Peyer's patch (tissue), 4 donors: ENCODE data around the gene ASB6. TPM values are rescaled to one million over a fixed set of nuclear protein-coding genes. Genes with fewer than 3 reads are reported as not detected.
"Not testable (repeated sequence)": the region's sequence is repeated elsewhere in the genome, so short reads cannot be mapped to it uniquely, and the experiment has no call there.

Source experiments
- DNase-seq, 3 donors: peaks; one replicate each; pipeline ENCODE4 v3.0.0-alpha.2; 2017 to 2019
- H3K27ac ChIP-seq, 4 donors: fragments of 200-600 bp; sonication (generic); one replicate each; pipeline ENCODE4 v1.5.1; 2016 to 2019
- H3K27me3 ChIP-seq, 2 donors: fragments of 200-600 bp; sonication (generic); one replicate each; pipeline ENCODE4 v1.5.1; 2019
- H3K36me3 ChIP-seq, 3 donors: fragments of 200-600 bp; sonication (generic); one replicate each; pipeline ENCODE4 v1.5.1; 2016 to 2019
- H3K4me1 ChIP-seq, 4 donors: fragments of 200-600 bp; sonication (generic); one replicate each; pipeline ENCODE4 v1.5.1; 2016 to 2019
- H3K4me3 ChIP-seq, 4 donors: fragments of 200-600 bp; sonication (generic); 1 replicate in 3 of 4; 2 replicates in 1 of 4; pipeline ENCODE4 v1.5.1; 2016 to 2019; ENCODE audit warnings: mild to moderate bottlenecking in 1 of 4
- H3K9me3 ChIP-seq, 4 donors: fragments of 200-600 bp; sonication (generic); one replicate each; pipeline ENCODE4 v1.5.1; 2016 to 2019; ENCODE audit warnings: mild to moderate bottlenecking in 1 of 4
- POLR2A ChIP-seq, 2 donors: fragments of 450-650 bp; IDR thresholded peaks; one replicate each; pipeline ENCODE4 v1.5.1; 2017; ENCODE audit warnings: antibody characterized with exemption in 2 of 2, mild to moderate bottlenecking in 2 of 2, moderate library complexity in 2 of 2
- total RNA-seq, 4 donors: library from RNA; depleted of rRNA; stranded (reverse); fragments of >200 nt; gene quantifications; one replicate each; pipeline ENCODE4 v1.1.0, GENCODE V29; 2016
- TF ChIP-seq, protein P1 (sequence below), 6 experiments: fragments of 450-650 bp in 4 of 6; fragments of 200-600 bp in 2 of 6; sonication (generic) in 1 of 6; IDR thresholded peaks; one replicate each; pipeline ENCODE4 v1.5.1; 2017 to 2019; ENCODE audit warnings: antibody characterized with exemption in 6 of 6, mild to moderate bottlenecking in 3 of 6, moderate library complexity in 1 of 6

ASB6 gene
- total RNA-seq, 4 donors from 2014 or later = 19.8 to 26.8 (median 23.0) TPM

DNA sequence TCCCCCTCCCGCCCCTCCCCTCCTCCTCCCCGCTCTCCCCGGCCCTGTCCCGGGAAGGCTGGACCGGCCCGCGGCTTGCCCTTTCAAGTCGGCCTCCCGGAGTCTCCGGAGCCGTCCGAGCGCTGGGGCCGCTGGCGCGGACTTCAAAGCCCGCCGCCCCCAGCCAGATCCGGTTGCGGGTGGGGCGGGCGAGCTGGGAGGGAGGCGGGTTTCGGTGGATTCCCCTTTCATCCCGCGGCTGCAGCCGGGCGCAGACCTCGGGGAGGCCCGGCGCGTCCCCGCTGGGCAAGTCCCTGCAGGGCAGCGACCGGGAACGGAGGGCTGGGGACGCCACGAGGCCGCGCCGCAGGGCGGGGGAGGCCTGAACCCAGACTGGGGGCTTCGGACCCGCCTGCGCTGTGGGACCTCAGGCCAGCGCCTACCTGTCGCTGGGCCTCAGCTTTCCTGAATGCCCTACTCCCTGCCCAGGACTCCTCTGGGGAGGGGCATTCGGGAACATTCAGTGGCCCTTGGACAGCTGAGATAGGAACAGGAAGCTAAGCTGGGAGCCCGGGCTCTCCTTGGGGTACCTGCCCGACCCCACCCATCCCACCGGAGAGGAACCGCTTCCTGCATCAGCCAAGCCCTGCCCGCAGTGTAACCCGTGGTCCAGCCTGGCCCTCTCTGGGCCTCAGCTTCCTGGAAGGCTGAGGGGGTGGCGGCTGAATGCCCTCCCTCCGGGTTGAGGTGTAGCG is 44.4 kb downstream of the ASB6 start:
- no peaks in the 10 kb centered on the region for H3K9me3 ChIP-seq
- peak in 2 of 3 donors; percentile 70 for DNase-seq
- H3K27ac ChIP-seq = peak overlapping the region; percentile 73 to 90 (median 80)
- no peaks in the 10 kb centered on the region for H3K27me3 ChIP-seq
- peak overlapping the region; percentile 22 to 48 (median 42) for H3K4me3 ChIP-seq
- peak in 1 of 2 donors; percentile 6 for TF ChIP-seq POLR2A (IDR thresholded peaks at IDR 0.05)
- TF ChIP-seq, protein P1, sequence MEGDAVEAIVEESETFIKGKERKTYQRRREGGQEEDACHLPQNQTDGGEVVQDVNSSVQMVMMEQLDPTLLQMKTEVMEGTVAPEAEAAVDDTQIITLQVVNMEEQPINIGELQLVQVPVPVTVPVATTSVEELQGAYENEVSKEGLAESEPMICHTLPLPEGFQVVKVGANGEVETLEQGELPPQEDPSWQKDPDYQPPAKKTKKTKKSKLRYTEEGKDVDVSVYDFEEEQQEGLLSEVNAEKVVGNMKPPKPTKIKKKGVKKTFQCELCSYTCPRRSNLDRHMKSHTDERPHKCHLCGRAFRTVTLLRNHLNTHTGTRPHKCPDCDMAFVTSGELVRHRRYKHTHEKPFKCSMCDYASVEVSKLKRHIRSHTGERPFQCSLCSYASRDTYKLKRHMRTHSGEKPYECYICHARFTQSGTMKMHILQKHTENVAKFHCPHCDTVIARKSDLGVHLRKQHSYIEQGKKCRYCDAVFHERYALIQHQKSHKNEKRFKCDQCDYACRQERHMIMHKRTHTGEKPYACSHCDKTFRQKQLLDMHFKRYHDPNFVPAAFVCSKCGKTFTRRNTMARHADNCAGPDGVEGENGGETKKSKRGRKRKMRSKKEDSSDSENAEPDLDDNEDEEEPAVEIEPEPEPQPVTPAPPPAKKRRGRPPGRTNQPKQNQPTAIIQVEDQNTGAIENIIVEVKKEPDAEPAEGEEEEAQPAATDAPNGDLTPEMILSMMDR (IDR thresholded peaks at IDR 0.05) = no peak
- H3K36me3 ChIP-seq = no peaks in the 10 kb centered on the region
- H3K4me1 ChIP-seq = peaks cover 0 to 16% (median 12%) of the 10 kb centered on the region in 4 donors

DNA sequence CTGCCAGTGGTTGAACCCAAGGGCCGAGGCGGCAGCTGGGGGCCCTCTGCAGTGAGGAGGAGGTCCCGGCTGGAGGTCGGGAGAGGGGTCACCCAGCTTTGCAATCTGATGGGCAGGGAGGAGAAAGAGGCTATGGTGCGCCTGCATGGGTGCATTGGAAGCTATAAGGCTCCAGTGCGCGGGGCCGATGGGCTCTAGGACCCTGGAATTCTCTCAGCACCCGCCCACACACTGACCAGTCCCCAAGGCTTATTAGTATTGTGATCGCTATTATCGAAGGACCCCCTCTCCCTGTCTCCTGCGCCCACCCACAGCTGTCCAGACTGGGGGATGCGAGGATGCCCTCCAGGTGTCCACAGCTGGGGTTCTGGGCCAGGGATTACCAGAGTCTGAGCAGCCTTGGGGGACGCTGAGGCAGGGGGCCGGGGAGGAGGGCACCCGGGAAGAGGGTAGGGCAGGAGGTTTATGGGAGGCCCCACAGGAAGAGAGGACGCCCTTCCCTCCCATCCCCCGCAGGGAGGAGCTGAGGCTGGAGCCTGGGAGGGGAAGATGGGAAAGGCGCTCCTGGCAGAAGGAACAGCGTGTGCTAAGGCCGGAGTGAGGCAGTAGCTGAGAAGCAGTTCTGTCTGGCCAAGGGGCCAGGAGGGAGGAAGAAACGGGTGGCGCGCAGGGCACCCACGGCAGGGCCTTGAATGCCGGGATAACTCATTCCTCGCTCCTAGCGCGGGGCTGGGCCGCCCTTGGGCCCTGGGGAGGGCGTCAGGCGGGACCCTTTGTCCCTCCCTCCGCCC is 45.2 kb downstream of the ASB6 start:
- peak in 1 of 2 donors; percentile 34 for TF ChIP-seq POLR2A (IDR thresholded peaks at IDR 0.05)
- TF ChIP-seq, protein P1 (IDR thresholded peaks at IDR 0.05) = no peak
- Histone ChIP-seq H3K36me3 (no peaks in the 10 kb centered on the region), H3K4me1 (peaks cover 0 to 16% (median 12%) of the 10 kb centered on the region in 4 donors), H3K9me3 (no peaks in the 10 kb centered on the region), H3K4me3 (peak overlapping the region in 3 of 4 donors; percentile 22 to 48 (median 48)), H3K27ac (peak overlapping the region; percentile 73 to 90 (median 80)), H3K27me3 (no peaks in the 10 kb centered on the region)
- DNase-seq = peak in 1 of 3 donors; percentile 67

DNA sequence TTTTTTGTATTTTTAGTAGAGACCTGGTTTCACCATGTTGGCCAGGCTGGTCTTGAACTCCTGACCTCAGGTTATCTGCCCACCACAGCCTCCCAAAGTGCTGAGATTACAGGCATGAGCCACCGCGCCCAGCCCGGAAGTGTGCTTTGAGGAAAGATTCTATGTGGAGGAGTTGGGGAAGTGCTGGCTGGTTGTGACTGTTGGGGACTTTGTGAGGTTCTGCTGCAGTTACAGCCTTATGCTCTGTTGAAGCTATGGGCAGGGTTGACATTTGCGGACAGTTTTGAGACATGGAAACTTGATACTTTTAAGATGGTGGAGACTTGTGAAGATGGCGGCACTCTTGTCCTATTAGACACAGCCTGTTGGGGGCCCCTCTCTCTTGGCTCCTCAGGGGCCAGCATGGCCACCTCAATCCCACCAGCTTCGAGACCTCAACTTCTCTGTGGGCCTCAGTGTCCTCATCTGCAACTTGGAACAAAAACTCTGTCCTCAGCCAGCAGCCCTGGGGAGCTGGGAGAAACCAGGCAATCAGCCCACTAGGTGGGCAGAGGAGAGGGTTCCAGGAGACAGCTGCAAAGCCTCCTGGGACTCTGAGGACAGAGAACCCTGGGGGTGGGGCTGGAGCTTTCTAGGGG is 45.9 kb downstream of the ASB6 start:
- Histone ChIP-seq H3K36me3 (no peaks in the 10 kb centered on the region), H3K4me1 (peaks cover 0 to 16% (median 12%) of the 10 kb centered on the region in 4 donors), H3K27ac (peak overlapping the region in 2 of 4 donors; percentile 75 to 86), H3K4me3 (no peak overlapping the region), H3K27me3 (no peaks in the 10 kb centered on the region), H3K9me3 (no peaks in the 10 kb centered on the region)
- no peak for TF ChIP-seq POLR2A (IDR thresholded peaks at IDR 0.05)
- TF ChIP-seq, protein P1 (IDR thresholded peaks at IDR 0.05) = no peak
- no peak for DNase-seq

DNA sequence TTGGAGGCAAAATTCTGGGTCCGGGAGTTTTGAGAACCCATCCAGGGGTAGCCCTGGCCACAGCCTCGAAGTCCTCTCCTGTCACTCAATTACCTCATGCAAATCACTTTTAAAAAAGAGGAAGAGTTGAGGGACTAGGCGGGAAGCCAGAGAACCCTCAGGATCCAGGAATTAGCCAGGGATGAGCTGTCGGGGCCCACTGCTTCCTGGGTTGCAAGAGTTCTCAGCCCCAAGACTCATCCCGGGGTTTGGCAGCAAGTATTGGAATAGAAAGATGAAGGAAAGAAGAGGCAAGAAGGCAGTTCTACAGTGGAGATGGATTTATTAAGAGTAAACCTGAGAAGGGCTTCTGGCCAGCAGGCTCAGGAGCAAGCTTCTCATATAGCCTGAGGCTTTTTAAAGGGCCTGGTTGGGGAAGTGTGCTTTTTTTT is 46.6 kb downstream of the ASB6 start:
- Histone ChIP-seq H3K36me3 (no peaks in the 10 kb centered on the region), H3K27me3 (no peaks in the 10 kb centered on the region), H3K9me3 (no peaks in the 10 kb centered on the region), H3K27ac (peak overlapping the region in 1 of 4 donors; percentile 10), H3K4me3 (no peak overlapping the region), H3K4me1 (peaks cover 0 to 16% (median 12%) of the 10 kb centered on the region in 4 donors)
- no peak for DNase-seq
- TF ChIP-seq, protein P1 (IDR thresholded peaks at IDR 0.05) = no peak
- TF ChIP-seq POLR2A (IDR thresholded peaks at IDR 0.05) = no peak

DNA sequence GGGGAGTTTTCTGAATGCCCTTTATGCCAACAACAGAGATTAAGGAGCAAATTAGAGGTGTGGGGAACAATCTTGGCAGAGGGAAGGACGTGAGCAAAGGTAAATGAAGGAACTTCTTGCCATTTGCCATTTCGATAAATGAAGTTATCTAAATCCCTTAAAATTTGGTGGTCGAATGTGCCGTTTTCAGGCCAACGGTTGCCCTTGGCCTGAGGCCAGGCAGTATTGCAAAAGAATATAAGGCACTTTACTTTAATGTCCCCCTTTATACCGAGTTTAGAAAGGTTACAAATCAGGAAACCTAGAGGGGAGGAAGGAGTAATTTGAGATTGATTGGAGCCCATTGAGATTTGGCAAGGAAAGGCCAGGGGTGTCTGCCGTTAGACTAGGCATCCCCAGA is 47.3 kb downstream of the ASB6 start:
- Histone ChIP-seq H3K27ac (no peak overlapping the region), H3K27me3 (no peaks in the 10 kb centered on the region), H3K4me3 (no peak overlapping the region), H3K36me3 (no peaks in the 10 kb centered on the region), H3K9me3 (no peaks in the 10 kb centered on the region), H3K4me1 (peaks cover 0 to 16% (median 12%) of the 10 kb centered on the region in 4 donors)
- DNase-seq = no peak
- TF ChIP-seq, protein P1 (IDR thresholded peaks at IDR 0.05) = no peak
- no peak for TF ChIP-seq POLR2A (IDR thresholded peaks at IDR 0.05)

DNA sequence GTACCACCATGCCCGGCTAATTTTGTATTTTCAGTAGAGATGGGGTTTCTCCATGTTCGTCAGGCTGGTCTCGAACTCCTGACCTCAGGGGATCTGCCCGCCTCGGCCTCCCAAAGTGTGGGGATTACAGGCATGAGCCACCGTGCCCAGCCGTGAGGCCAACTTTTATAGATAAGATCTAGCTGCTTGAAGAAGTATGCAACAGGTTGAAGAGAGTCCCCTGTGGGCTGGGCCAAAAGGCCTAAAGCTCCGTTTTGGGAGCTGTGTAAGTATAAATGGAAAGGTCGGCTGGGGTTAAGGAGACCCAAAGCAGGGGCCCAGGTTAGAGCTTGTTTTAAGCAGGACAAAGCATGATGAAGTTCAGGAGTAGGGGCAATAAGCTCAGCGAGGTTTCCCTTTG is 49.2 kb downstream of the ASB6 start:
- not testable (repeated sequence) for H3K4me1 ChIP-seq, DNase-seq, H3K27ac ChIP-seq, H3K27me3 ChIP-seq, H3K4me3 ChIP-seq, H3K36me3 ChIP-seq, H3K9me3 ChIP-seq
